Transverse colon (tissue), 4 donors: ENCODE results near the gene ZNF566. TPM values are rescaled to one million over a fixed set of nuclear protein-coding genes. Genes with fewer than 3 reads are reported as not detected.

Experiments
- DNase-seq: peaks from one replicate; pipeline ENCODE4 v3.0.0-alpha.2; 2019
- H3K27ac ChIP-seq, 4 donors: fragments of 200-600 bp; sonication (generic); 2 replicates each; pipeline ENCODE4 v1.5.1; 2016 to 2018; ENCODE audit warnings: inconsistent platforms in 4 of 4
- H3K27me3 ChIP-seq: fragments of 200-600 bp; sonication (generic); 2 replicates; pipeline ENCODE4 v1.5.1; 2017; ENCODE audit warnings: inconsistent platforms
- H3K36me3 ChIP-seq, 4 donors: fragments of 200-600 bp; sonication (generic); 2 replicates each; pipeline ENCODE4 v1.5.1; 2017 to 2019; ENCODE audit warnings: inconsistent platforms in 4 of 4
- H3K4me1 ChIP-seq, 4 donors: fragments of 200-600 bp; sonication (generic); 2 replicates each; pipeline ENCODE4 v1.5.1; 2017 to 2020; ENCODE audit warnings: inconsistent platforms in 4 of 4
- H3K4me3 ChIP-seq, 4 donors: fragments of 200-600 bp; sonication (generic); 1 replicate in 1 of 4; 2 replicates in 3 of 4; pipeline versions ENCODE4 v1.5.1 to v1.6.1; 2017 to 2019; ENCODE audit warnings: inconsistent platforms in 4 of 4
- H3K9me3 ChIP-seq, 2 donors: fragments of 200-600 bp; sonication (generic); 2 replicates each; pipeline ENCODE4 v1.5.1; 2017 to 2019; ENCODE audit warnings: inconsistent platforms in 2 of 2
- EP300 ChIP-seq: sonication (generic); formaldehyde crosslinking; IDR thresholded peaks from one replicate; pipeline ENCODE4 v1.6.1; 2017; ENCODE audit warnings: antibody characterized with exemption, low read depth
- POLR2A ChIP-seq: fragments of 450-650 bp; IDR thresholded peaks from one replicate; pipeline ENCODE4 v1.6.1; 2016; ENCODE audit warnings: antibody characterized with exemption, mild to moderate bottlenecking, moderate library complexity
- POLR2AphosphoS5 ChIP-seq, 3 donors: sonication (generic); formaldehyde crosslinking; IDR thresholded peaks; one replicate each; pipeline ENCODE4 v1.6.1; 2016; ENCODE audit warnings: antibody characterized with exemption in 3 of 3
- WGBS, 2 donors: methylation state at CpG; one replicate each; pipeline ENCODE4 v1.1.5; 2018; ENCODE audit warnings: low coverage in 1 of 2; 5-methylcytosine and 5-hydroxymethylcytosine counted together
- in situ Hi-C, 4 donors: fragments of 200-750 bp; cut with MboI; loops; one replicate each; pipeline versions ENCODE4 v1.15.0 to v1.15.1; 2017; ENCODE audit warnings: low sequenced_read_pairs in 3 of 4, low pct_ligation_motif_present in 1 of 4, low pct_unique_long_range_greater_than_20kb in 1 of 4
- intact Hi-C: fragments of 100-400 bp; cut with DNase I; formaldehyde crosslinking; loops from one replicate; pipeline ENCODE4 v1.15.1; 2023; ENCODE audit warnings: low total_unique reads
- total RNA-seq, 4 donors: library from RNA; depleted of rRNA; stranded (reverse); fragments of >200 nt; gene quantifications; one replicate each; pipeline ENCODE4 v1.1.0, GENCODE V29; 2016
- TF ChIP-seq, protein P1 (sequence below), 5 experiments: fragments of 200-600 bp in 3 of 5; fragments of 450-650 bp in 2 of 5; sonication (generic) in 3 of 5; IDR thresholded peaks; 1 replicate in 2 of 5; 2 replicates in 3 of 5; pipeline ENCODE4 v1.5.1; 2016 to 2017; ENCODE audit warnings: antibody characterized with exemption in 5 of 5, inconsistent platforms in 3 of 5, mild to moderate bottlenecking in 2 of 5, moderate library complexity in 1 of 5

ZNF566 gene
- total RNA-seq, 4 donors from 2014 or later, result 1.9 to 15.1 (median 10.0) TPM

DNA sequence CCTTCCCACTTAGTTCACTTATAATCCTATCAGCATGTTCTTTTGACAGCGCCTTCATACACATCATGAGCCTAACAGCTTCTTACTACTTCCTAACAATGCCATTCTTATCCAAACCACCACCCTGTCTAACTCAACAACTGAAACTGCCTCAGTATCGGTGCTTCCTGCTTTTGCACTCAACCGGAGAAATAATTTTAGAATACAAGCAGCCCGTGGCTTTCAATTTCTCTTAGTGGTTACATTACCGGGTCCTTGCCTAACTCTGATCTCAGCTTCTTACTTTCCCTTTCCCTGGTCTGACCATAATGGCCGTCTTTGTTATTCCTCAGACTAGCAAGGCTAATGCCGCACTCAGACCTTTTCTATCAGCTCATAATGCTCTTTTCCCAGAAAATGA lies 87.9 kb downstream of the ZNF566 start:
- no peak for DNase-seq
- intact Hi-C loops (no loop called here), in situ Hi-C loops (no loop called here)
- H3K27me3 ChIP-seq, result no peaks in the 10 kb centered on the region
- no peak overlapping the region for H3K27ac ChIP-seq
- H3K9me3 ChIP-seq, result peaks cover 28 to 33% of the 10 kb centered on the region in 2 donors
- H3K36me3 ChIP-seq, result peaks cover 0 to 78% (median 26%) of the 10 kb centered on the region in 4 donors
- 78 to 93% methylated on average over 7 of the region's 7 CpGs for WGBS, 2 donors
- TF ChIP-seq, protein P1, sequence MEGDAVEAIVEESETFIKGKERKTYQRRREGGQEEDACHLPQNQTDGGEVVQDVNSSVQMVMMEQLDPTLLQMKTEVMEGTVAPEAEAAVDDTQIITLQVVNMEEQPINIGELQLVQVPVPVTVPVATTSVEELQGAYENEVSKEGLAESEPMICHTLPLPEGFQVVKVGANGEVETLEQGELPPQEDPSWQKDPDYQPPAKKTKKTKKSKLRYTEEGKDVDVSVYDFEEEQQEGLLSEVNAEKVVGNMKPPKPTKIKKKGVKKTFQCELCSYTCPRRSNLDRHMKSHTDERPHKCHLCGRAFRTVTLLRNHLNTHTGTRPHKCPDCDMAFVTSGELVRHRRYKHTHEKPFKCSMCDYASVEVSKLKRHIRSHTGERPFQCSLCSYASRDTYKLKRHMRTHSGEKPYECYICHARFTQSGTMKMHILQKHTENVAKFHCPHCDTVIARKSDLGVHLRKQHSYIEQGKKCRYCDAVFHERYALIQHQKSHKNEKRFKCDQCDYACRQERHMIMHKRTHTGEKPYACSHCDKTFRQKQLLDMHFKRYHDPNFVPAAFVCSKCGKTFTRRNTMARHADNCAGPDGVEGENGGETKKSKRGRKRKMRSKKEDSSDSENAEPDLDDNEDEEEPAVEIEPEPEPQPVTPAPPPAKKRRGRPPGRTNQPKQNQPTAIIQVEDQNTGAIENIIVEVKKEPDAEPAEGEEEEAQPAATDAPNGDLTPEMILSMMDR (IDR thresholded peaks at IDR 0.05), result no peak
- no peak for TF ChIP-seq POLR2A
- TF ChIP-seq POLR2AphosphoS5 (IDR thresholded peaks at IDR 0.05), result no peak
- TF ChIP-seq EP300, result no peak
- no peaks in the 10 kb centered on the region for H3K4me1 ChIP-seq
- no peak overlapping the region for H3K4me3 ChIP-seq

DNA sequence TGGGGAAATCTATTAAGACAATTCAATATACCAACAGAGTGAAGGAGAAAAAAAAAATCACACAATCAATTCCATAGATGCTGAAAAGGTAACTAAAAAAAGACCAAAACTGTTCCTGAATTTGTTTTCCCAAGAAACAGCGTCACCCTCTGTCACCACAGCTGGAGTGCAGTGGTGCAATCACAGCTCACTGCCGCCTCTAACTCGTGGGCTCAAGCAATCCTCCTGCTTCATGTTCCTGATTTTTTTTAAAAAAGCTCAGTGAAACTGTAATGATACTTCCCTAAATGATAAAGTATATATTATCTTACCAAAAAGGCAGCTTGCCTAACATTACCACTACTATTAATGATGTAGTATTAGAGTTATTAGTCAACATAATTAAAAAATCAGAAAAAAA lies 90.8 kb downstream of the ZNF566 start:
- H3K4me3 ChIP-seq, result no peak overlapping the region
- H3K36me3 ChIP-seq, result peaks cover 0 to 79% (median 29%) of the 10 kb centered on the region in 4 donors
- no peak overlapping the region for H3K27ac ChIP-seq
- no peaks in the 10 kb centered on the region for H3K27me3 ChIP-seq
- intact Hi-C loops, result no loop called here
- H3K9me3 ChIP-seq, result peaks cover 55 to 57% of the 10 kb centered on the region in 2 donors
- no peaks in the 10 kb centered on the region for H3K4me1 ChIP-seq
- no peak for DNase-seq
- in situ Hi-C loops, result no loop called here
- whole genome bisulfite sequencing, 2 donors, result 89 to 98% methylated on average over 3 of the region's 3 CpGs
- TF ChIP-seq POLR2AphosphoS5 (IDR thresholded peaks at IDR 0.05), result no peak
- no peak for TF ChIP-seq EP300
- no peak for TF ChIP-seq POLR2A
- TF ChIP-seq, protein P1 (IDR thresholded peaks at IDR 0.05), result no peak

Other genes with a start within 250 kb of the ZNF566 start
- gene ZFP14, start 110.4 kb downstream of the ZNF566 start, total RNA-seq, result 10 to 100 TPM in 1 of 4 donors, 1 to 10 TPM in 3; 2.2 to 10.3 (median 6.3) TPM
- 1 to 10 TPM in 3 of 4 donors, under 1 TPM in 1; 0.80 to 3.7 (median 2.4) TPM for gene ZFP82, start 70.9 kb downstream of the ZNF566 start, total RNA-seq
- 10 to 100 TPM in 1 of 4 donors, 1 to 10 TPM in 3; 2.6 to 11.1 (median 7.4) TPM for gene ZNF260, start 38.7 kb upstream of the ZNF566 start, total RNA-seq
- gene ZNF529, start 83.7 kb upstream of the ZNF566 start, total RNA-seq, result 1 to 10 TPM; 1.8 to 8.3 (median 4.9) TPM
- 1 to 10 TPM in 2 of 4 donors, under 1 TPM in 1, not detected in 1; 0.40 to 2.5 (median 2.0) TPM for gene ZNF382, start 115.8 kb upstream of the ZNF566 start, total RNA-seq
- 10 to 100 TPM in 1 of 4 donors, 1 to 10 TPM in 2, not detected in 1; 5.2 to 12.7 (median 6.0) TPM for gene ZNF461, start 177.3 kb upstream of the ZNF566 start, total RNA-seq
- gene ZNF567, start 198.1 kb upstream of the ZNF566 start, total RNA-seq, result 10 to 100 TPM in 1 of 4 donors, 1 to 10 TPM in 3; 4.8 to 10.1 (median 8.5) TPM